NCI-H187 treated with DMSO at 0.1 percent for 48 hours (cell line): ENCODE data around the gene GLMN.
"Not testable (repeated sequence)": the region's sequence is repeated elsewhere in the genome, so short reads cannot be mapped to it uniquely, and the experiment has no call there.

Experiments used
- DNase-seq: peaks from one replicate; lab custom pipeline; 2025; lab: John Stamatoyannopoulos, UW

GLMN gene

DNA sequence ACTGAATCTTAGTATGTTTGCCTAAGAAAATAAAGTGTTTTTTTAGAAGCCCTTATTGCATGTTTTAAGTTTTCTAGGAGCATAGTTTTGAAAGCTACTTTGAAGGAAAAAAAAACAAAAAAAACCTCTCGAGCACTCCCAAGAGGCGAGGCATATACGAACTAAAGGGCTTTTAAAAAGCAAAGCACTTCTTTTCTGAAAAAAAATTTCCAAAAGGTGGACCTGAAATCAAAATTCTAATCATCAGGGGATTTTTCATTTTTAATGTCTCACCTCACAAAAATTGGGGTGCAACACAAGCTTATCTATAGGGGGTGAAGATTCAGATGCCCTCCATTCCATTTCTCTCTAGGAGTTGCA, 594 bp downstream of the GLMN start:
- no peak for DNase-seq

DNA sequence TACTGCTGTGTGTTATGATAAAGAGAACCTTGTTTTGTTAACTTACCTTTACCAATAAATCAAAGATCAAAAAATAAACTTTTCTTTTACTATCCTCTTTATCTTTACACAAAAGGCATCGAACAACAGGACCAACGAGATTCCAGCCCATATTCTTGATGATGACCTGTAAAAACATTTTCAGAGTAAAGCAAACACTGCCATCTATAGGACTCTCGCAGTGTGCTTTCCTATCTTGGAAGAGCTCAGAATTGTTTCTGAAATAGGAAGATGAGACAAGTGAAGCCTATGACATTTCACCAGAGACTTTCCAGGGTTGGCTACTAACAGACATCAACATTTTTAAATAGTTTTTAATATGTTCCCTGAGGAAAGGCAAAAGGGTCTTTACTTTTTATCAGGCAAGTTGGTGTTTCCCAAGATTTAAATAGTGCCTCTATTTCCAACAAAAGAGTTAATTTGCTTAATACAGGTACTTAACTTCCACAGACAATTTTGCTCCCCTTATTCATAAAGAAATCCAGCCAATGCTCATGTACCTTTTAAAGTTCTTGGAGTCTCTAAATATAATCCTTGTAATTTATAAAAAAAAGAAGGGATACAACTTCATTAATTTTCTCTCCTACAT, 7.3 kb downstream of the GLMN start:
- no peak for DNase-seq

DNA sequence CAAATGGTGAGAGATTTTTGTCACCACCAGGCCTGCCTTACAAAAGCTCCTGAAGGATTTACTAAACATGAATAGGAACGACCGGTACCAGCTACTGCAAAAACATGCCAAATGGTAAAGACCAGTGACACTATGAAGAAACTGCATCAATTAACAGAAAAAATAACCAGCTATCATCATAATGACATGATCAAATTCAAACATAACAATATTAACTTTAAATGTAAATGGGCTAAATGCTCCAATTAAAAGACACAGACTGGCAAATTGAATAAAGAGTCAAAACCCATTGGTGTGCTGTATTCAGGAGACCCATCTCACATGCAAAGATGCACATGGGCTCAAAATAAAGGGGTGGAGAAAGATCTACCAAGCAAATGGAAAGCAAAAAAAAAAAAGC, 17.4 kb downstream of the GLMN start:
- not testable (repeated sequence) for DNase-seq

DNA sequence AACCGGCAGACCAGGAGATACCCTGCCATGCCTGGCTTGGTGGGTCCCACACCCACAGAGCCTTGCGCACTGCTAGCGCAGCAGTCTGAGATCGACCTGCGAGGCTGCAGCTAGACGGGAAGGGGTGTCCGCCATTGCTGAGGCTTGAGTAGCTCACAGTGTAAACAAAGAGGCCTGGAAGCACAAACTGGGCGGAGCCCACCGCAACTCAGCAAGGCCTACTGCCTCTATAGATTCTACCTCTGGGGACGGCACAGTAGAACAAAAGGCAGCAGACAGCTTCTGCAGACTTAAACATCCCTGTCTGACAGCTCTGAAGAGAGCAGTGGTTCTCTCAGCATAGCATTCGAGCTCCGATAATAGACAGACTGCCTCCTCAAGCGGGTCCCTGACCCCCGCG, 19.0 kb downstream of the GLMN start:
- not testable (repeated sequence) for DNase-seq

DNA sequence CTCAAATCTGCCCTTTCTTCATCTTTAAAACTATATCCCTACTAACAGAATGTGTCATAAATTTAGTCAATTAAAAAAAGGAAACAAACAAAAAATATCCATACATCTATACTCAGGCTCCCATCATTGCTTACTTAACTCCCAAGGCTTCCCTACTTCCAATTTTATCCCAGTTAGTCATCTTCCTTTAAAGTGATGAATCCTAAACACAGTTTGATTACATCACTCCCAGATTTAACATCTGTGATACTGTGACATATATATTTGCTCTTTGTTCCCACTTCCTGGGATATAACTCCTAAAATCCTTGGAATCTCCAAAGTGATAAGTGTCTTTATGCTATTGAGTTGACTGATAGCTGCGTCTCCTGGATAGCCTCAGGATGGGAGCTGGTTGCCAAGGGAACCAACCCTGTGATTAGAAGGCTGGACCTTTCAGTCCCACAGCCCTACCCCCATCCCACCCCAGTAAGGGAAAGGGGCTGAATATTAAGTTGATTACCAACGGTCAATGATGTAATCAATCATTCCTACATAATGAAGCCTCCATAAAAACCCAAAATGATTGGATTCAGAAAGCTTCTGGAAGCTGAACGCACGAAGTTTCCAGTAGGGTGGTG, 21.6 kb downstream of the GLMN start:
- DNase-seq: no peak

DNA sequence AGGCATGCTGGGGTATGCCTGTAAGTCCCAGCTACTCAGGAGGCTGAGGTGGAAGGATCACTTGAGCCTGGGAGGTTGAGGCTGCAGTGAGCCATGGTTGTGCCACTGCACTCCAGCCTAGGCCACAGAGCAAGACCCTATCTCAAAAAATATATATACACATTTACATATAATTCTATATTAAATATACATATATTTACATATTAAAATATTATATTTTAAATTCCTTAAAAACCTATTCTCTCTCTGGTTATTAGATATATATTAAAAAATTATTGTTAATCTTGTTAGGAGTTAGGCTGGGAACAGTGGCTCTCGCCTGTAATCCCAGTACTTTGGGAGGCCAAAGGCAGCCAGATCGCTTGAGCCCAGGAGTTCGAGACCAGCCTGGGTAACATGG, 22.7 kb downstream of the GLMN start:
- DNase-seq: no peak

DNA sequence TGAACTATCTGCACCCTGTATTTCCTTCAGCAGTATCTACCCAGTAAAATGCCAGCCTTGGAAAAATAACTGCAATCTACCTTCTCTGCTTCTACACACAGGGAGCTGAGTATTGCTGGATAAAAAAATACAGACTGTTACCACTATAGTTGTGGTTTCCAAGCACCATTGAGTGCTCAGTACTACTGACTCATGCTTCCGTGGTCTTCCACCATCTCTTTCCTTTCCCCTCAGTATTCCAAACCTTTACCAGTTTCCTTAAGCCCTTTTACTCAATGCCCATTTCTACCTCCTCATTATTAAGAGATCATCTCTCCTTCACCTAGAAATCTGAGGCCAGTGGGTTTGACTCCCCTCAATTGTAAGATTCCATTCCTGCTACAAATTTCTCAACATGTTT, 23.8 kb downstream of the GLMN start:
- DNase-seq: no peak

DNA sequence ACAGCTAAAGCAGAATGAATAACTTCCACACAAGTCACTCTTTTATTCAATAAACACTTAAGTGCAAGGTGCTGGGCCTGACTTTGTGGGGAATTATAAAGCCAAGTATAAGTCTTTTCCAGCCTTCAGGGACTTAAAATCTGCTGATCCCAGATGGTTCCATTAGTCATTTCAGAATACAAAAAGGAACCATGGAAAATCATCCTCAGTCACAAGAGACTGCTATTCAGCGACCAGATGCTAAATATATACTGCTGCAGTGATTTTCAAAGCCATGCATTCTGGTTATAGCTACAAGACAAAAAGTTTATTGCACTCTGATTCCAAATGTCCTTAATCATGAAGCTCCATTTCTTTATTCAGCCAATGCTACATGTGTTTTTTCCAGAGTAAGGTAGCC, 25.7 kb downstream of the GLMN start:
- DNase-seq: no peak

DNA sequence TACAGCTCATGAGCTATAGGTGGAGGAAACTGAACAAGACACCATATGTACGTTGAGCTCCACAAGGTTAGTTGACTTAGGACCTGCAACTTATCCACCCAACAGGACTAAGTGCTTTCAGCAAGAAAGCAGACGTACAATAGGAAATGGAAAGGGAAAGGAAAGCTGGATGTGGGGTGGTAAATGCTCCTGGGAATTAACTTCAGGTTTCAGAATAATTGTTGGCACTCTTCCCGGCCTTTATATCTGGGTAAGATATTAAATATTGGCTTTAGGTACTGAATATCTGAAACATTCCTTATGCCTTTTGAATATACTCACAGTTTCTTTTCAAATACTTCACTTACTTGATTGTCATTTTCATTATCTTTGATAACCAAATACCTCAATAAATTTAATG, 36.3 kb downstream of the GLMN start:
- no peak for DNase-seq

DNA sequence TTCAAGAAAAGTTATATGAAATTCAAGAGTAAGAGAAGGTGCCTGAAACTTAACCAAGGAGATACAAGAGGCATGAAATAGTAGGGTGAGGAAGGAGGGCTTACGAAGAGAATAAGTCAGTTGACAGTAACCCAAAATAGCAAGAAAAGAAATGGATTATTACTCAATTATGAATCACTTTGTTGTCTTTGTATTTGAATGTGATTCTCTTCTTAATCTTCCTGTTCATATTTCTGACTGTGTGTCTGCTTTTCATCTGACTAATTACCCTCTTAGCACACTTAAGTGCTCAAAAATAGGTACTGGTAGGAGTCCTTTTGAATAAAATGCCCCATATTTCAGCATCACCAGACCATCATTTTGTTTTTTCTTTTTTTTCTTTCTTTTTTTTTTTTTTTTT, 39.4 kb downstream of the GLMN start:
- DNase-seq: no peak

DNA sequence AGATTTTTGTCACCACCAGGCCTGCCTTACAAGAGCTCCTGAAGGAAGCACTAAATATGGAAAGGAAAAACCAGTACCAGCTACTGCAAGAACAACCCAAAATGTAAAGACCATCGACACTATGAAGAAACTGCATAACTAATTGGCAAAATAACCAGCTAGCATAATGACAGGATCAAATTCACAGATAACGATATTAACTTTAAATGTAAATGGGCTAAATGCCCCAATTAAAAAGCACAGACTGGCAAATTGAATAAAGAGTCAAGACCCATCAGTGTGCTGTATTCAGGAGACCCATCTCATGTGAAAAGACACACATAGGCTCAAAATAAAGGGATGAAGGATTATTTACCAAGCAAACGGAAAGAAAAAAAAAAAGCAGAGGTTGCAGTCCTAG, 44.1 kb downstream of the GLMN start:
- not testable (repeated sequence) for DNase-seq

DNA sequence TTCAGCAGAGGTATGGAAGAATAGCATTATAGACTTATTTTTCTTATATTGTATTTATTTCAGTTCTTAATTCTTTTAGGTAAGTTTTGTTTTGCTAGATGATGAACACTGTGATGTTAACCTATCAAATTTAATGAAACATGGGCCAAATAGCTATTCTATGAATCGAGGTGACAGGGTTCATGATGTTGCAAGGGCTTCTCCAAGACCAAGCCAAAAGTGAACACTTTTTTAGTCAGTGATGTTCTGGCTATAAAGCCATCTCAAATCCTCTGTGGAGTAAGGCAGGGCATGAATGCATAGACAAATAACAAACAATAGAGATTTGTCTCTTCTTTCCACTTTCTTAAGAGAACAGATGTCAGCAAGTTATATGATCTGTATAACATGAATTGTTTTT, 54.4 kb downstream of the GLMN start:
- DNase-seq: no peak

DNA sequence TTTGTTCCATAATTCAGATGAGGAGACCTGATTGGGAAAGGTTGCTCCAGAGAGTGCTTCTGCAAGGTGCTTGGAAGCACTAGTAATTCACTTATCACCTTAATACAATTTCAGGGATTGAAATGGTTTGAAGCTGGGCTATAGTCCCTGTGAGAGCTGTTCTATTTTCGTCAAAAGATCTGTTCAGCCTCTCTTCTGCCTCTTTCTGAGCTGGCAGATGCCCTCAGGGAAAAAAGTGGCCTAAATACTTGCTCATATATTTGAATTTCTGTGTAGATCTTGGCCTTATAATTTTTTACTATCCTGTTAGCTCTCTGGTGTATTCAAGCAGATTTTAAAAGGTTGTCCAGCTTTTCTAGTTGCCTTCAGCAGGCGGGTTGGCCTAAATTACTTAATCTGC, 58.8 kb downstream of the GLMN start:
- no peak for DNase-seq

DNA sequence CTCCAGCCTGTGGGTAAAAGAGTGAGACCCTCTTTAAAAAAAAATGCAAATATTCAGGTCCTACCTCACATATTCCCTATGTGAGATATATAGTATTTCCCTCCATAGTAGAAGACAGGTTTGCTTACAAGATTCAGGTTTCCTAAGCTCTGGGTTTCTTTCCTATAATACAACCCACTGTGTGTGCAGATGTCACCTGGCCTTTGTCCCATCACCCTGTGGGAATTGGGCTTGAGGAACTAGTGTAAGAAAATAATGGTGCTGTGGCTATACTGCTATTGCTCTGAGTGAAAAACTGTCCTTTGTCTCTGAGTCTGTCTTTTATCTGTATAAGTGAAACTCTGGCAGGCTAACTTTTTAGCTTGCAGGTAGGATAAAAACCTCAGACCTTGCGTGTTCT, 68.1 kb downstream of the GLMN start:
- DNase-seq: no peak

DNA sequence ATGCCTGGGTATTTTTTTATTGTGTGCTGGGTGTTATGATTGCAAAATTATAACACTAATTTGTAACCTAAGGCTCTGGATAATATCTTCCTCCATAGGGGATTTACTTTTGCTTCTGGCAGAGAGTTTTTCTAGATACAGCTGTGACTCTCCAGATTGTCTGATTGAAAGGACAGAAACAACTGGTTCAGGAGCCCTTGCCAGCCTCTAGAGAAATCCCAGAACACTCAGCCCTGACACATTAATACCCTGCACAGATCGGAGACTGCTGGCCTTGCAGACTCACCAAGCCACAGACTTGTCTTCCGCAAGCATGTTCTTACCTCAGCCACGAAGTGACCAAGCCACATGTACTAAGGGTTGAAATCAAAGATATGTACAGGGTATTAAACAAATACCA, 70.4 kb downstream of the GLMN start:
- DNase-seq: no peak

DNA sequence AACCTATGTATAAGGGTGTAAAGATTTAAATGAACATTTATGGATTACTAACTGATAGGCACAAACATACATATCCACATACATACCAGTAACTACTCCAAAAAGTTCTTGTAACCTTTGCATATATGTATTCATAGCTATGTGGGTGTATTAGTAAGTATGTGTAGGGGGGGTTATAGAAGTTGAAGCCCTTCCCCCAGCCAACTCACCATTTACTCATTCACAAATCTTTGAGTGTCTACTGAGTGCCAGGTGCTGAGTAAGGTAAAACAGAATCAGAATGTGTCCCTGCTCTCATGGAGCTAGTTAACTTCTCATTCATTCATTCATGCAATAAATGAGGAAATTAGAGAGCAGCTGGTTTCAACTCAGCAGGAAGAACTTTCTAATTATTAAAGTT, 79.8 kb downstream of the GLMN start:
- no peak for DNase-seq

DNA sequence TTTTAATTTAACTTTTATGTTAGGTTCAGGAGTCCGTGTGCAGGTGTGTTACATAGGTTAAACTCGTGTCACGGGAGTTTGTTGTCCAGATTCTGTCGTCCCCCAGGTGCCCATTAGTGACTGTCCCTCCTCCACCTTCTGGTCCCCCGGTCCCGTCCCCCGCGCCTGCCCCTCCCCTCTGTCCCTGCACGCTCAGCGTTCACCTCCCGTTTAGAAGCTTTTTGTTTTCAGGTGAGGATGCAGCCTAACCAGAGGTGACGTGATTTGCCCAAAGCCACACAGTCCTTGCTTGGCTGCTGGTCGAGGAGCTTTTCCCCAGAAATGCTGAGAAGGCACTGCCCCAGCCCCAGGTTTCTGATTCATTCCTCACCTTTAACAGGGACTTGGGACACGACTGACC, 80.2 kb downstream of the GLMN start:
- DNase-seq: no peak

DNA sequence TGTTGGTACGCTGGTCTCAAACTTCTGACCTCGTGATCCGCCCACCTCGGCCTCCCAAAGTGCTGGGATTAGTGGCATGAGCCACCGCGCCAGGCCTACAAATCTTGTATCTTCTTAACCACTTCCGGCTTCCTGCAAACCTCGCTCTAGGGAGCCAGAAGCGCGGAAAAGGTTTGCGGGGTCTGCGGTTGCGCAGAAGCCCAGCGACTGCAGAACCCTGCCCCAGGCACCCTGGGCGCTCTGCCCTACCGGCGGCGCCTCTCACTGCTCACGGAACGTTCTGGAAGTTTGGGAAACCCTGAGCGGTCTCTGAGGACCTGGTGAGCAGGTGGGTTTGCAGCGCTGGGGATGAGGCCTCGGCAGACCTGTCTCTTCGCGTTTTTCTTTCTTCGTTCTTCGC, 81.1 kb downstream of the GLMN start, which contains the start of gene C1orf146:
Gene C1orf146 (plus strand): TSS at position 195 of the 400 bp plus-strand sequence. CDS start 13,506 bp downstream, outside the sequence.
- DNase-seq: no peak

DNA sequence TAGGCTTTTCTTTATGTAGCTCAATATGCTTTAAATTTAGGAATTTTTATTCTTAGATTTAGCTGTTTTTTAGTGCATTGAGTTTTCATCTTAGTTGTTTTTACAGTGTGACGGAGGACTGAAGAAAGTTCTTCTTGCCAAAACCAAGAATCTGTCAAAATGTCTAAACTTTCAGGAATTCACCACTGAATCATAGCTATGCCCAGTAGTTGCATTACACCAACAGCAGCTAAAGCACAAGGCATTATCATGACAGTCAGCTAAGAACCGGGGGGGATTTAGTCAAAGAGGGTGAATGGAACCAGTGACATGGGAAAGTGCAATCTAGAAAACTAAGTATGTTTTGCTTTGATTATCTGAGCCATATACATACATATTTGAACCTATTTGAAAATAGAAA, 87.6 kb downstream of the GLMN start:
- no peak for DNase-seq

DNA sequence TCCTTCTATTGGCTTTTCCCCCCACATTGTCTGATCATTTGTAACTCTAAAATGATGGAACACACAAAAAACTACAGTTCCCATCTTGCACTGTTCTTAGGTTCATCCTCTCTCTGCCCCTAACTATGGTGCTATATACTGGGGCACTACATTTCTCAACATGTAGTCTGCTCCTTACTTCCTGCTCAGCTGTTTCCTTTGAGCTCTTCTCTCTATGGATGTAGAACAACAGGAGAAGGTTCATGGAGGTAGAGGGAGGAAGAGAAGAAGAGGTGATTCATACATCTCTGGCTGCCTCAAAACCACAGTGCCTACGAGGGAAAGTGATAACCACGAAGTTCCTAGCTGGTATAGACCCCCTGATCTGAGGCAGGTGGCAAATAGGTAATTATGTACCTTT, 88.1 kb downstream of the GLMN start:
- DNase-seq: no peak

DNA sequence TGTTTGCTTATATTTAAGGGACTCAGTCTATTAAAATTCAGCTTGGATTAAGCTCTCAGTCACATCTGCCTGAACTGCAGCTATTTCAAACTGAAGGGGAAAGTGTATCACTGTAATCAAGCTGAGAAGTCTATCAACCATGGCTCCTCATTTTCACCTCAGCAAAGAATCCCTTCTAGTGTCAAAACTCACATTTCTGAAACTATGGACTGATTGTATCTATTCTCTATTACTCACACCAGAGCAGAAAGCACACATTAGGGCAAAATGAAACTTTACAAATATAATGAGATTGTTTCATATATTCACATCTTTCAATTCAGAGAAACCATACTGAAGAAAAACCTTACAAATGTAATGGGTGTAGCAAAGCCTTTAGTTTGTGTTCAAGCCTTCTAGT, 95.7 kb downstream of the GLMN start:
- DNase-seq: no peak

DNA sequence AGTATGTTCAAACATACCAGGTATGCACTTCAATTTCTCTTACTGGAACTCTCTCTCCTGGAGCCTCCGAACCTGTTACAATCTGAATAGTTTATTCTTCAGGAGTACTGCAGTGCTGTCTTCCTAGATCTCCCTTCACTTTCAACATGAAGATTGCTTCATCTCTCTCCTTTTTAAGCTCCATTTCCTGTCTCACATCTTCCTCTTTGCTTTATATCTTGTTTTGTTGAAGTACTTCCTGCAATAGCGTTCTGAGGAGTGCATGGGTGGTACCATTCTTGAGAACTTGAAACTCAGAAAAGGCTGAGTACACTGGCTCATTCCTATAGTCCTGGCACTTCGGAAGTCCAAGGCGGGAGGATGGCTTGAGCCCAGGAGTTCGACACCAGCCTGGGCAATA, 96.8 kb downstream of the GLMN start:
- no peak for DNase-seq
